ENCODE results near the gene TTC28.
"Not testable (repeated sequence)": the region's sequence is repeated elsewhere in the genome, so short reads cannot be mapped to it uniquely, and the experiment has no call there.

Gene TTC28

DNA sequence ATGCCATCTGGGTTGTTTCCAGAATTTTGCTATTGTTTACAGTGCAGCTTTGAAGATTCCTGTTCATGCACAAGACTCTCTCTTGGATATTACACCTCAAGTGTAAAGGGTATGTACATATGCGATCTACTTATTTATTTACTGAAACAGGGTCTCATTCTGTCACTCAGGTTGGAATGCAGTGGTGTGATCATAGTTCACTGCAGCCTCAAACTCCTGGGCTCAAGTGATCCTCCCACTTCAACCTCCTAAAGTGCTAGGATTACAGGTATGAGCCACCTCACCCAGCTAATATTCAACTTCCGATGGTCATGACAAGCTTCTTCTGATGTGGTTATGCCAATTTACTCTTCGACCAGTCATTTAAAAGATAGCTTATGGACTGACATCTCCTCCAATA, 602.5 kb downstream of the TTC28 start:
- no peak for DNase-seq

DNA sequence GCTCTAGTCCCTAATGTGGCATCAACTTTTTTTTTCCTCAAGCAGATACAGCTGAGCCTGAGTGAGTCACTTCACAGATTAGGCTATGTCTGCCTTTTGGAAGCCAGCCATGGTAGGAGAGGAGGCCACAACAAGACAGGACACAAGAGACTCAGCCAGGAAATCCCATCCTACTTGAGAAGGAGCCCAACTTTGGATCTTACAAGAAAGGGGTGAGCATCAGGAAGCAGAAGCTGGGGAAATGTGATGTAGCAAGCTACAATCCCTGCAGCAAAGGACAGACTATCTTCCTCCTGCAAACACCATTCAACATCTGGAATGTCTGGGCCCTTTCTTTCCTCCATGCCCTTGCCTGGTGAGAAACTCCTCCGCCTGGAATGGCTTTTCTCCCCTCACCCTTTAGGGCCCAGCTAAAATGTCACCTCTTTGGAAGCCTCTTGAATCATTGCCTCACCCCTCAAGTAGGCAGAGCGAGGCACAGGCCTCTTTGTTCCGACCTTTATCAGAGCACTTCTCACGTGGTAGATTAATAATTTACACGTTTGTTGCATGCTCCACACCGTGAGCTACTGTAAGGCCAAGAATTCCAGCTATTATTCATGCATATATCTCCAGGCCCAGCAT, 604.2 kb downstream of the TTC28 start:
- DNase-seq = no peak

DNA sequence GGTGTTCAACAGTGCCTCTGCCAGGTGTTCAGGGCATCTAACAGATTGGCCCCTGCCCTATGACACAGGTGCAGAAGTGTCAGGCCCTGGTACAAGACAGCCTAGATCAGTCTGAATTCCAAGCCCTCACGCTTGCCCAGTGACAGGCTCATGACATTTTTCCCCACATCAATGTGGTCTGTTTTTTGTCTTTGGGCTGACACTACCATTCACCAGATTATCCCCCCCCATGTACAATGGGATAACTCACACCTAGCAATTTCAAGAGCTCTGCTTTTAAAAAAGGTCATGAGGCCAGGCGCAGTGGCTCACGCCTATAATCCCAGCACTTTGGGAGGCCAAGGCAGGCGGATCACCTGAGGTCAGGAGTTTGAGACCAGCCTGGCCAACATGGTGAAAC, 605.1 kb downstream of the TTC28 start:
- no peak for DNase-seq

DNA sequence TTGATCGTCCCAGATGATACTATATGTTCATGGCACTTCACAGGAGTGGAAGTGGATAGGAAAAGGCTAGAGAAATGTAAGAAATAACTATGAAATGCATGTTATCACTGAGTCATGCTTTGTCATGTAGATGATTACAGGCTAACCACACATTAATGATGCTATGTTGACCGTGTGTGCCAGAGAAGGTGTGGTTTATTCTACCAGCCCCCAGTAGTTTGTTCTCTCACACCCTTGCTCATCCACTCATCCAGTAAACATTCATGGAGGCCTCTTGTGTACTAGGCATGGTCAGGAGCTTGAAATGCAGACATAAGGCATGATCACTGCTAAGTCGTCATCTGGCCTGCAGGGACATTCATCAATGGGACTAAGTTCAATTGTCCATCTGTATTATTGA, 607.6 kb downstream of the TTC28 start:
- no peak for DNase-seq

DNA sequence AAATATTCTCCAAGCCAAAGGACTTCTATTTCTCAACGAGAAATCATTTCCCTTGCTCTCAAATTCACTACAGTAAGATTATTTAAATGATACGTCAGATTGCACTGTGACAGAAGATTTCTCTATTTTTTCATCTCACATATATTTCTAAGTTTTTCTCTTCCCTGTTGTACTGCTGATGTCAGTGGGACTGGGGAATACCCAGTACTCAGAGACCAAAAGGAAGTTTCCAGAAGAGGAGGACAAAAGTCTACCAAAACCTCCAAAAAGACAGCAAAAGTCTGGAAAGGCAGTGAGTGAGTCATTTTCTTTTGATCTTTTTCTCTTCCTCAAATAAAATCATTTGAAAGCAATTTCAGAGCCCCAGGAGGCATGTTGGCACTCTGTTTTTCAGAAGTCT, 610.8 kb downstream of the TTC28 start:
- DNase-seq = no peak

DNA sequence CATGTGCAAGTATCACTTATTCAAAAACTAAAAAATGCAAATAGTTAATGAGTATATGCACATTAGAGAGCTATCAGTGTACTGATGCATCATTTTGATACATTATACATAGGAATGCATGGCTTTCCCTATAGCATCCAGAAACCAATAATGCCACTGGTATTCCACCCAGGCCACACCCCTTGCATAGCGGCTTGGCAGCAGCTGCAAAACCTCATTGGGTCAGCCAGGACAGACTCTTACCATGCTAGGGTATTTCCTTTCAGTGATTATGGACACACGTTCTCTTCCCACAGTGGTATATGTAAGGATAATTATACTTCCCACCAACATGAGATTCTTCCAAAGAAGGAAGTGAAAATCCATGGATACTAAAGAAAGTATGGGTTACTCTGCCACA, 614.7 kb downstream of the TTC28 start:
- DNase-seq = no peak

DNA sequence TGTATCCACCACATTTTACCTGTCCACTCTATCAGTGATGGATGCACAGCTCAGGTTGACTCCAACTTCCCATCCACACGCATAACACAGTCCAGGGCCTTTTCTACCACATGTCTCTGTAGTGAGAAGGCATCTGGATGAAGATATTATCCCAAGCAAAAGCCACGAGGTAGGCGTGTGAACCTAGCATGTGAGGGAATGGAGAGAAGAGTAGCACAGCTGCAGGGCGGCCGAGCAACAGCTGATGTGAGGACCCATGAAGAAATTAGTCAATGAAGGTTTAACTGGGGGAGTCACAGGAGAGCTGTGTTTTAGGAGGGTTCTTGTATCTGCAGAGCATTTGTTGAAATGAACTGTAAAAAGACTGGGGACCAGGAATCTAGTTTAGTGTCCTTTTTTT, 616.0 kb downstream of the TTC28 start:
- DNase-seq = no peak

DNA sequence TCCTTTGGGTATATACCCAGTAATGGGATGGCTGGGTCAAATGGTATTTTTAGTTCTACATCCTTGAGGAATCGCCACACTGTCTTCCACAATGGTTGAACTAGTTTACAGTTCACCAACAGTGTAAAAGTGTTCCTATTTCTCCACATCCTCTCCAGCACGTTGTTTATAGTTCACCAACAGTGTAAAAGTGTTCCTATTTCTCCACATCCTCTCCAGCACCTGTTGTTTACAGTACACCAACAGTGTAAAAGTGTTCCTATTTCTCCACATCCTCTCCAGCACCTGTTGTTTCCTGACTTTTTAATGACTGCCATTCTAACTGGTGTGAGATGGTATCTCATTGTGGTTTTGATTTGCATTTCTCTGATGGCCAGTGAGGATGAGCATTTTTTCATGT, 619.0 kb downstream of the TTC28 start:
- not testable (repeated sequence) for DNase-seq

DNA sequence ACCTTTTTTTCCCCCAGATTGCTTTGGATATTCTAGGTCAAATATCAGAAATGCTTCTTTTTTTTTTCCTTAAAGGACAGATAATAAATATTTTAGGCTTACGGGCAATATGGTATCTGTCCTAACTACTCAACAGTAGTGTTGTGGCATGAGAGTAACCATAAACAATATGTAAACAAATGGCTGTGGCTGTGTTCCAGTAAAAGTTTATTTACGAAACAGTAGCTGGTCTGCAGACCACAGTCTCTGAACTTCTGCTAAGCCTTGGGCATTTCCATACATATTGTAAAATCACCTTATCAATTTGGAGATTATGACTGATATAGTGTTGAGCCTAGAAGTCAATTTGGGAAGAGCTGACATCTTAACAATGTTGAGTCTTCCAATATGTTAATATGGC, 621.6 kb downstream of the TTC28 start:
- no peak for DNase-seq

DNA sequence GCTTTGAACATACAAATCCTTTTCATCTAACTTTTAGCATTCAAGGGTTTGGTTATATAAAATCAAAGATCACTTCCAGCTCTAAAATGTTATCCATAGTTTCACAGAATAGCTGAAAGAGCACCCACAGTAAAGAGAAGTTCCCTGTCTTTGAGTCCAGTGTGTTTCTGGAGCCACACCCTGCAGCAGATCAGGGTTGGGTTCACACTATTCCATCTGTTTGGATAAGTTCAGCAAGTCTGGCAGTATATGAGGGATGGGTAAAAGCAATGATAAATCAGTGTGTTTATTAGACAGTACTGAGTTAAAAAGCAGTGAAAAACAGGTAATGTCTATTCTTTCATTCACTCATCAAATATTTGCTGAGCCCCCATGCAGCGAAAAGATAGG, 624.8 kb downstream of the TTC28 start:
- DNase-seq = no peak

DNA sequence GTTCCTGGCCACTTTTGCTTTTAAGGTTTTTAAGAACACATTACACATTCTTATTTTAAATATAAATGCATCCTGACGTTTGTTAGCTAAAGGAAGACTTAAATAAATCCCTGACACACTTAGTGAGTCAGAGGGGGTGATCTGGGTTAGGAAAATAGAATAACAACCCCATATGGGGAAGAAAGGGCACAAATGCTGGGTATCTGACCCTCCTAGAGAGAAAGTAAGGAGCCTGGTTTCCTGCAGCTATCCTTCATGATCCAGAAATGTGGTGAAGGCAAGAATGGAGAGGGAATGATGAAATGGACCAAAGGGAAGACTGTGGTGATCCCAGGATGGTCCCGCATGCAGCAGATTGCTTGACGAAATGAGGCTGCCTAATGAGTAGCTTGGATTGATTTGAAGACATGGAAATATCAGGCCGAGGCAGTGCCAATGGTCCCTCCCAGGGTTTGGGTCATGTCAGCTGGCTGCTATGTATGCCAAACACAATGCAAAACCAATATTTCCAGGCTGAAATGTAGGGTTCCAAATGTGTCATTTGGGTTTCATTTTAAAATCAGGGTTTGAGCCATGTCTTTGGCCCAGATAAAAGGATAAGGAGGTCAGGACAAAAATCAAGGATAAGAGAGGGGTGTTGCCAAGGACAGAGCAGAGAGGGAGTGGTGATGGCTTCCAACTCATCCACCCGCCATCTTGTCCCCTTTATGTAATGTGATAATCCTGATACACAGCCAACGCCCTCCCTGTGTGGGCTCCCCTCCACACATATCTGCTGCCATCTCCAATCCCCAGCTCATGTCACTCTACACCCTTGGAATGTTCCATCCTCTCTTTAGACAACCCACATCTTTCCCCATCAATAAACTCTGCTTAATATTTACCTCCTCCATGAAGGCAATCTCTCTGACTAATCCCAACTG, 625.5 kb downstream of the TTC28 start:
- DNase-seq = no peak

DNA sequence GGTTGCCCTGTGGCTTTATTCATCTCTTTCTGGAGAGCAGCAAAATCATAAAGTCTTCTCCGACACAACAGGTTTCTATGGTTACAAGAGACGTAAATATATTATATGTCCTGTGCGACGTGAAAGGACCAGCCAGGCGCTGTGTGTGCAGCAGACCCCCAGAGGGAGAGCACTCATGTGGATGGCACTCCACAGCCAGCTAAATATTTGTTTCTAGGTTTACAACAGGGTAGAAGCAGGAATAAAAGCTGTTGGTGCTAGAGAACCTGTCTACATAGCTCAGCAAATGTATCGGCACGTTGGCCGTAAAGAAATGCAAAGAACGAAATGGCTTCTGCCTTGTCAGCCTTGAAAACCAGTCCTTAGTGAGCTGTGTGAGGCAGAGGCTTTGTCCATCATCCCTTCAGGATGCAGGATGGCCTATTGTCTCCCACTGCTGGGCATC, 626.8 kb downstream of the TTC28 start:
- peak; percentile 12 for DNase-seq

DNA sequence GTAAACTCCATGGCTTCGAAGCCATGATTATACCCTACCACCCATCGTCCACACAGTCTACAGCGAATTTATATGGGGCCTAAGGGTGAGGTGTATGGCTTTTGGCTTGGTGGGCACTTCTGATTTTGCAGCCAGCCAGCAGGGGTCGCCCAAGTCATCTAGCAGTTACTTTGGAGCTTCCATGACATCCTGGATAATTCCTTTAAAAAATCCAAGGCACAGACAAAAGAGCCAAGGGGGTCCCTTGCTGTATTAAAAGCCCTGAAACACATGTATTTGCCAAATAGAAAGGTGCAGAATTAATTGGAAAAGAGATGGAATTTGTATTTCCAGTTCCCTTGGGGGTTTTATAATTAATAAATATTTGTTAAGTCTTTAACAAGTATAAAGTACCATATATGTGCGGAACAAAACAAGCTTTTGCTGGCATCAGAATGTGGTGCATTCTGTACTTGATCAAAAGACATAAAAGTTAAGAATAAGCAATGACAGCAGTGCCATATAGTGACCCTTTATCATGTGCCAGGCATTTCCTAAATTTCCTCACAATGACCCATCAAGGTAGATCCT, 627.8 kb downstream of the TTC28 start:
- peak; percentile 50 for DNase-seq

DNA sequence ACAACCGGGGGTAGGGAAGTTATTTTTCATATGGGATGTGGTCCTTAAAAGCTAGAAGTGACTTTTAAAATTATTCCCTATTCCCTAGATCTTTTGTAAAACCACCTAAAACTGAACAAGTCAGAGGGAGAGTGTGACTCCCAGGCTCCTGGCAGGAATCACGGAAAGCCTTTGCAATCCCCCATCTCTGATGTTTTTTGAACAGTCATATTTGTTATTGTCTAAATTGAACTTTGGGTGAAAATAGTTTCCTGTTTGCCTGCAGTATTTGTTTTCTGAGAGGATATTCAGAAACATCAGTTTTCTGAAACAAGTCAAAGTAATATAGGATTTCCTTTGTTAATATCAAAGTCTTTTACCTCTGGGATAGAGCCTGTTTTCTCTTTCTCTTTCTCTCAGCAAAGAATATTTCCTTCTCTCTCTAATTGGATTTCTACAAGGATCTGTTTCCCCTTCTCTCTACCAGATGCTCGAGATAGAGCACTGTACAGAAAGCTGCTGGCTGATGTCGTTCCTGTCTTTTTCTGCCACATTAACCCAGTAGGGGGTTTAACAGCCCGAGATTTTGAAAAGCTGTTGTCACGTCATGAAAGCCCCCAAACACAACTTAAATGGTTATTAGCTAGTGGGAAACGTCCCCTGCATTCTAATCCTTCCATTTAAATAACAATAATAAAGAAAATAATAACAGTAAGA, 628.4 kb downstream of the TTC28 start:
- DNase-seq = peak; percentile 53

DNA sequence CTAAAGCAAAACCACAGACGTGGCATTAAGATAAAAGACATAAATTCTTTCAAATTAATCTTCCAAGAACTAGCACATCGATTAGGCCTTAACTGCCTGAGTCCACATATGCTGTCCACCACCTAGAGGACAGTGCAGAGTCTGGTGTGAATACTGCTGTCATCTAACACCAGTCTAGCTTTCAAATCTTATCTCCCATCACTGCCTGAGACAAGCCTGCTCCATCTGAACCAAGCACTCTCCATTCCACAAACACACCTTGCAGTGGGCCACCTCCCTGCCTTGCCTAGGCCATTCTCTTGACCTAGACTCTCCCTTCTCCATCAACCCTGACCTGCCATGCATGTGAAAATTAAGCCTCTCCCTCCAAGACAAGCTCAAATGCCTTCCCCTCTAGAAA, 631.1 kb downstream of the TTC28 start:
- DNase-seq = no peak

DNA sequence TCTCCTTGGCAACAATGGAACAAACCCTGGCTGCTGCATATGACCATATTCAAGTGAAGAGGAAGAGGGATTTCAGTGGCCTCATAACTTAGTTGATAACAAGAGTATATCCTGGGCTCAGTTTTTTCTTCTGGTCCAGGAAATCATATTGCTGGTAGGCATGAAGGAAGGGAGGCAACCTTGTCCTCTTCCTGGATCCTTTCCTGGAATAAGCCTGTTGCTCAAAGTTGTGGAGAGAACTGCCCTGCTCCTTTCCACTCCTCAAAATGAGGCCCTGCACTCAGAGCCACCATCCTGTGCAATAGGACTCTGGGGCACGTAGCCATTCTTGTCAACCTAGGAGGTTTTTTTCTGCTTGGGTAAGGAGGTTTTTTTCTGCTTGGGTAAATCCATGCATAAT, 631.9 kb downstream of the TTC28 start:
- DNase-seq = no peak

DNA sequence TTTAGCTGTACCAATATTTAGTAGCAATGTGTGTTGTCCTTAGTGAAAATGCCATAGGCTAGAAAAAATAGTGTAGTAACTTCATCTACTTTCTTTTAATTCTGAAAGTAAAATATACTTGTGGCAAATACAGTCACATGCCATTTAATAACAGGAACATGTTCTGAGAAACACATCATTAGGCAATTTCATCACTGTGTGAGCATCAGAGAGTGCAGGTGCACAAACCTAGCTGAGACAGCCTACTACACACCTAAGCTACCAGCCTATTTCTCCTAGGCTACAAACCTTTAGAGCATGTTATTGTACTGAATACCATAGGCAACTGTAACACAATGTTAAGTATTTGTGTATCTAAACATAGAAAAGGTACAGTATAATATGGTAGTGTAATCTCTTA, 633.5 kb downstream of the TTC28 start:
- DNase-seq = no peak

DNA sequence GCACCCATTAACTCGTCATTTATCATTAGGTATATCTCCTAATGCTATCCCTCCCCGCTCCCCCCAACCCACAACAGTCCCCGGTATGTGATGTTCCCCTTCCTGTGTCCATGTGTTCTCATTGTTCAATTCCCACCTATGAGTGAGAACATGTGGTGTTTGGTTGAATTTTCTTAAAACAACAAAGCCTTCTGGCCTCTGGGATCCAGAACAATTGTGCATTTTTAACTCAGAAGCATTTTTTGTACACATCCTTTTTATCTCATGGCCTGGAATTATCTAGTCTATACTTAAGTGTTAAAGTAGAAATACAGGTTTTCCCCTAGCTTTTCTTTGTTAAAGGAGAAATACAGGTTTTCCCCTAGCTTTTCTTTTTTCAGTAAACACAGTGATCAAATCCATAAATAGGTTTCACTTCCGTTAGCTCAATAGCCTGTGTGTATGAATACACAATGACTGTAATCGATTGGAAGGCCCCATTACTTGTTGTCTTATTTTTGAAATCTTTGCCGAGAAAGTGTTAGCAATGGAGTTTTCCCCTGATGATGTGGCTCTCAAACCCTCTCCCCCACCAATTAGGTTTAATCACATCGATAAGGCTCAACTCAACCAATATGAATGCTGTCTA, 635.0 kb downstream of the TTC28 start:
- DNase-seq = no peak

DNA sequence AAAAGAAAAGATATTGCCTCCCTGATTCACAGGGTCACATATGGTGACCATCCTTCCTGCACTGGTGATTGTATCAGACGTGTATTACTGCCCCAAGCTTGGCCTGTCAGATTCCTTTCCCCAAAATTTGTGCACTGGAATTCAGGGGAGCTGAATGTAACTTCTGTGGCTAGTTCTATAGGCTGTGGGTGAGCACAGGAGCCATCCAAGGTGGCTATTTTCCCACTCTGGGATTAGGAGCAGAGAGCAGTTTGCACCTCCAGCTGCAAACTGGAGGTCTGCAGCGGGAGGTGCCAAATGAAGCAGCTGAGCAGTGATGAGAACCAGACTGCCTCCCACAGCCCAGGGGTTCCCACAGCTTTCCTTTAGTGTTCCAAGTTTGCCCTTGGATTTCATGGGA, 636.4 kb downstream of the TTC28 start:
- no peak for DNase-seq

DNA sequence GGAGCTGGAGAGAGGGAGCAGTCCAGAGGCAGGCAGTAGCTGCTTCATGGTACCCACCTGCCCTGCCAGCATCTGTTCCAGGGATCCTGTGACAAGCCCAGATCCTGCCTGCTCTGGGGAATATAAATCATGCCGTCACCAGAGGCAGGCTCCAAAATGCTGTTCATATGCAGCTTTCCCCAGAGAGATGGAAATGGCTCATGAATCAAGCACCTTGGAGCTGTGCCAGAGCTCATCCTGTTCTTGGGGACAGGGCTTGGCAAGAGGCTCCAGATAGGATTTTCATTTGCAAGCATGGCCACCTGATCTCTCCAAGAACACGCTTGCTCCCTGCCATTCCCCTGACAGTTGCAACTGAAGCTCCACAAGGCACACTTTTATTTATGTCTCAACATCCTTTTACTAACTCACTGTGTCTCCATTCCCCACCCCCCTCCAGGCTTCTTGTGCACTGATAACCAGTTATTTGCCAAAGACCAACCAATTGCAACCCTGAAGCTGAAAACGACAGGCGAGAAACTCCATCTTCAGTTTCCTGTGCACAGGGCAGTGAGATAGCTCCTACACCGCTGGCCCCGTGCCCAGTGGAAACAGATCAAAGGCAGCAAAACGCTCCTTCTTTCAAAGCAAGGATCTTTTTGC, 644.8 kb downstream of the TTC28 start:
- peak; percentile 100 for DNase-seq

DNA sequence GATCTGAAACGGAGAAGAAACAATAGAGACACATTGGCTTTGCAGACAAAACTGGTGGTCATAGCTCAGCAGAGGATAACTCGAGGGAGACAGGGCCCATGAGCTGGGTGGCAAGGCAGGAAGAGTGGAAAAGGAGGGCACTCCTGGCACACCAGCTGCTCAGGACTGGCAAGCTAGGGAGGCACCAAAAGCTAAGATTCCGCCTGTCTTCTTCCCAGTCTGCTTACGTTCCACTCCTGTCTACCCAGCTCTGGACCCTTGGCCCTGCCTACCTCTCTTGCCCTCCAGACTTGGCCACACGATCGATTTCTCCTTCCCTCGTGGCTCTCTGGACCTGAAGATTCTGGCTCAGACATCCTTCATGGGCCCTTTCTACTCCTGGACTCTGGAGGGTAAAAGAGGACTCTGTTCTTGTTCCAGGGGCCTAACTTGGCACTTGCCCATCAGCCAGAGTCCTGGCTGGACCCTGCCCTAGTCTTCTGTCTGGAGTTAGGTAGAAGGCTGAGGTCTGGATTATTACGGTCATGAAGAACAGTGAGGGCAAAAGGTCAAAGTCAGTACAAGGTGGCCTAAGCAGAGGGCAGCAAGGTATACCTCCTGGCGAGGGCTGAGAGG, 645.4 kb downstream of the TTC28 start:
- peak; percentile 56 for DNase-seq

DNA sequence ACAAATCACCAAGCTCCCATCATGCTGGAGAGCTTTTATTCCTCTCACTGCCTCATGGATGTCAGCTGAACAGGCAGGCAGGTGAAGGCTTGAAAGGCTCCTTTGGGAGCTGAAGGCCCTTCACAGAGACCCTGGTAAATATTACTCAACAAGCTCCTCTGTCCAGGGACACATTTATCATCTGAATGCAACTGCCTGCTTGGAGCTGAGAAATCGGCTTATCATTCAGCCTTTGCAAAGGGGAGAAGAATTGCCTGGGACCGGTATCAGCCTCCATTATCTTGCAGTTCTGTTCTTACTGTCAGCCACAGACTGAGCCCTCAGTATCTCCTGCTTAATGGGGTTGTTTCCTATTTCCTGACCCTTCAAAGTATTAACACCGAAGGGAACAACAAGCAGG, 646.8 kb downstream of the TTC28 start:
- DNase-seq = peak; percentile 38

All from NCI-H2171 treated with DMSO at 0.1 percent for 48 hours (cell line).